ENCODE results near the gene PACS2. TPM values are rescaled to one million over a fixed set of nuclear protein-coding genes. Genes with fewer than 3 reads are reported as not detected.

The PACS2 gene
- total RNA-seq, 1 experiment from 2014 or later, result 72.5 TPM

GRCh38 chr14:105366386-105367074, 52.0 kb downstream of the PACS2 start:
- H3K79me1 ChIP-seq (ENCODE audit: insufficient read depth, low read depth, low read length, poor library complexity, severe bottlenecking), result no peaks in the 10 kb centered on the region
- H2AFZ ChIP-seq (ENCODE audit: low read length), result no peak overlapping the region
- H3K9ac ChIP-seq (ENCODE audit: extremely low read depth, insufficient read length, low read length), result no peak overlapping the region
- no peak overlapping the region; a peak in 1 of 7 replicates for H3K27ac Mint-ChIP-seq
- no peak overlapping the region for H3K14ac ChIP-seq (ENCODE audit: insufficient read depth, low read length)
- H3K23me2 ChIP-seq (ENCODE audit: insufficient read length, low read depth, low read length, poor library complexity, severe bottlenecking), result no peaks in the 10 kb centered on the region
- no peak for TF ChIP-seq CTCF (conservative IDR thresholded peaks at IDR 0.05)
- H2AK5ac ChIP-seq (ENCODE audit: insufficient read length, low read length), result no peak overlapping the region
- no peak overlapping the region for H3K4me2 ChIP-seq (ENCODE audit: insufficient read depth, insufficient read length, low read length)
- peaks cover 0 to 4% of the 10 kb centered on the region in 2 experiments; a peak in 2 of 4 replicates for H3K4me1 Mint-ChIP-seq
- no peaks in the 10 kb centered on the region for H4K20me1 ChIP-seq (ENCODE audit: control insufficient read depth, insufficient read depth, insufficient read length)
- no peaks in the 10 kb centered on the region for H3K9me3 Mint-ChIP-seq
- no peak overlapping the region for H2BK5ac ChIP-seq (ENCODE audit: insufficient read length, low read length)
- H3K27ac ChIP-seq (ENCODE audit: insufficient read length, low read depth, low read length), result no peak overlapping the region
- no peak overlapping the region for H3T11ph ChIP-seq (ENCODE audit: low read length)
- no peak overlapping the region; a peak in 1 of 5 replicates for H3K4me3 Mint-ChIP-seq
- WGBS (ENCODE audit: extremely low coverage, insufficient read length, low lambda C conversion rate), result no CpG with 5 or more reads among the region's 23 CpGs
- peaks cover 2 to 21% (median 19%) of the 10 kb centered on the region in 3 experiments; a peak in 6 of 7 replicates for H3K36me3 Mint-ChIP-seq (ENCODE audit: insufficient read depth in 1 of 3, low read depth in 3 of 3)
- H3K27me3 ChIP-seq (ENCODE audit: insufficient read depth, low read length), result no peaks in the 10 kb centered on the region
- DNase-seq, result no peak
- no peak overlapping the region for H2BK15ac ChIP-seq (ENCODE audit: low read depth, low read length)
- H3K4me1 ChIP-seq (ENCODE audit: insufficient read depth, low read length), result no peaks in the 10 kb centered on the region
- no peak overlapping the region for H2BK120ac ChIP-seq (ENCODE audit: low read depth, low read length, poor library complexity, severe bottlenecking)
- no peak overlapping the region for H4K8ac ChIP-seq (replicated peaks; ENCODE audit: insufficient read length, low read depth, low read length)
- no peak overlapping the region for H3K56ac ChIP-seq (ENCODE audit: insufficient read length, low read depth, low read length)
- peaks cover 11% of the 10 kb centered on the region for H3K27me3 Mint-ChIP-seq (ENCODE audit: low read depth)
- no peak overlapping the region for H2BK12ac ChIP-seq (ENCODE audit: insufficient read length, low read depth, low read length)
- no peak overlapping the region for H4K91ac ChIP-seq (ENCODE audit: insufficient read length, low read depth, low read length)
- H3K23ac ChIP-seq (ENCODE audit: insufficient read length, low read depth, low read length), result no peak overlapping the region
- no peak overlapping the region for H3K18ac ChIP-seq (ENCODE audit: insufficient read length, low read depth, low read length)
- no peak overlapping the region for H4K5ac ChIP-seq (ENCODE audit: insufficient read length, low read depth, low read length)
- H3K4ac ChIP-seq (ENCODE audit: low read depth, low read length), result no peak overlapping the region
- H2BK20ac ChIP-seq (ENCODE audit: low read depth, low read length, poor library complexity, severe bottlenecking), result no peak overlapping the region
- no peaks in the 10 kb centered on the region for H3K79me2 ChIP-seq (ENCODE audit: insufficient read depth, low read length)
- H3K9me3 ChIP-seq (ENCODE audit: control insufficient read depth, low read depth, low read length), result no peaks in the 10 kb centered on the region
